Measurements from ENCODE around the gene CNTN4. TPM values are rescaled to one million over a fixed set of nuclear protein-coding genes. Genes with fewer than 3 reads are reported as not detected.

The CNTN4 gene
- total RNA-seq, 1 experiment from 2014 or later, result 1.6 TPM

DNA sequence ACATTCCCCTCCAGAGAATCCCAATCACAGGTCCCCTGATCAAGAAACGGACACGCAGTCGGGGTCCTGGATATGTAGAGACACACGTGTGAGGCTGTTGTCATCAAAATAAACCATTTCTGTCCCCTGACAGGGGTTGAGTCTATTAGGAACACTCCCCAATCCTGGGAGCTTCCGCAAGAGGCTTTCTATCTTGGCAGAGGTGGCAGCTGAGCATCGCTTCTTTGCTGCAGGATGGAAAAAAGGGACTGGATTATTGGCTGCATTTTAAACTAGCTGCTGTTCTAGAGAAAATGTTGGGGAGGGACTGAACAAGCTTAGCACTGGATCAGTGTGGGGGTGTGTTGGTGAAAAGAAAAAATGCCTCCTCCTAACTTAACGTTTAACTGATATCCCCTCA, 2.5 kb upstream of the CNTN4 start:
- no peak for DNase-seq
- H3K4me3 Mint-ChIP-seq, result peak overlapping the region in 1 of 2 experiments; percentile 57; a peak in 1 of 5 replicates

More for the DNA sequence above, 2.5 kb upstream of the CNTN4 start:
- Histone ChIP-seq H4K91ac (ENCODE audit: insufficient read length, low read depth, low read length) (no peak overlapping the region), H4K5ac (ENCODE audit: insufficient read length, low read depth, low read length) (no peak overlapping the region), H2BK5ac (ENCODE audit: insufficient read length, low read length) (no peak overlapping the region), H2BK12ac (ENCODE audit: insufficient read length, low read depth, low read length) (no peak overlapping the region), H3K79me2 (ENCODE audit: insufficient read depth, low read length) (no peaks in the 10 kb centered on the region), H3K56ac (ENCODE audit: insufficient read length, low read depth, low read length) (no peak overlapping the region), H4K8ac (replicated peaks; ENCODE audit: insufficient read length, low read depth, low read length) (no peak overlapping the region), H3K9me3 (ENCODE audit: control insufficient read depth, low read depth, low read length) (no peaks in the 10 kb centered on the region), H3K23ac (ENCODE audit: insufficient read length, low read depth, low read length) (no peak overlapping the region), H2AK5ac (ENCODE audit: insufficient read length, low read length) (no peak overlapping the region), H3K4ac (ENCODE audit: low read depth, low read length) (no peak overlapping the region), H3K9ac (ENCODE audit: extremely low read depth, insufficient read length, low read length) (no peak overlapping the region), H3K14ac (ENCODE audit: insufficient read depth, low read length) (no peak overlapping the region), H3K27me3 (ENCODE audit: insufficient read depth, low read length) (peaks cover 33% of the 10 kb centered on the region), H3K23me2 (ENCODE audit: insufficient read length, low read depth, low read length, poor library complexity, severe bottlenecking) (peaks cover 22% of the 10 kb centered on the region), H2BK120ac (ENCODE audit: low read depth, low read length, poor library complexity, severe bottlenecking) (no peak overlapping the region), H2BK20ac (ENCODE audit: low read depth, low read length, poor library complexity, severe bottlenecking) (no peak overlapping the region), H3K4me1 (ENCODE audit: insufficient read depth, low read length) (no peaks in the 10 kb centered on the region), H3T11ph (ENCODE audit: low read length) (no peak overlapping the region), H4K20me1 (ENCODE audit: control insufficient read depth, insufficient read depth, insufficient read length) (no peaks in the 10 kb centered on the region), H3K79me1 (ENCODE audit: insufficient read depth, low read depth, low read length, poor library complexity, severe bottlenecking) (no peaks in the 10 kb centered on the region), H3K4me2 (ENCODE audit: insufficient read depth, insufficient read length, low read length) (peak overlapping the region; percentile 17), H3K18ac (ENCODE audit: insufficient read length, low read depth, low read length) (no peak overlapping the region), H2BK15ac (ENCODE audit: low read depth, low read length) (no peak overlapping the region), H3K27ac (ENCODE audit: insufficient read length, low read depth, low read length) (no peak overlapping the region), H2AFZ (ENCODE audit: low read length) (no peak overlapping the region)
- Mint-ChIP-seq H3K27ac (no peak overlapping the region), H3K9me3 (peaks cover 9 to 12% of the 10 kb centered on the region in 2 experiments), H3K36me3 (ENCODE audit: insufficient read depth in 1 of 3, low read depth in 3 of 3) (peaks cover 3 to 8% (median 7%) of the 10 kb centered on the region in 3 experiments), H3K27me3 (ENCODE audit: low read depth) (peaks cover 66% of the 10 kb centered on the region), H3K4me1 (peaks cover 21 to 43% of the 10 kb centered on the region in 2 experiments)
- no CpG with 5 or more reads among the region's 7 CpGs for WGBS (ENCODE audit: extremely low coverage, insufficient read length, low lambda C conversion rate)
- TF ChIP-seq, protein P1, sequence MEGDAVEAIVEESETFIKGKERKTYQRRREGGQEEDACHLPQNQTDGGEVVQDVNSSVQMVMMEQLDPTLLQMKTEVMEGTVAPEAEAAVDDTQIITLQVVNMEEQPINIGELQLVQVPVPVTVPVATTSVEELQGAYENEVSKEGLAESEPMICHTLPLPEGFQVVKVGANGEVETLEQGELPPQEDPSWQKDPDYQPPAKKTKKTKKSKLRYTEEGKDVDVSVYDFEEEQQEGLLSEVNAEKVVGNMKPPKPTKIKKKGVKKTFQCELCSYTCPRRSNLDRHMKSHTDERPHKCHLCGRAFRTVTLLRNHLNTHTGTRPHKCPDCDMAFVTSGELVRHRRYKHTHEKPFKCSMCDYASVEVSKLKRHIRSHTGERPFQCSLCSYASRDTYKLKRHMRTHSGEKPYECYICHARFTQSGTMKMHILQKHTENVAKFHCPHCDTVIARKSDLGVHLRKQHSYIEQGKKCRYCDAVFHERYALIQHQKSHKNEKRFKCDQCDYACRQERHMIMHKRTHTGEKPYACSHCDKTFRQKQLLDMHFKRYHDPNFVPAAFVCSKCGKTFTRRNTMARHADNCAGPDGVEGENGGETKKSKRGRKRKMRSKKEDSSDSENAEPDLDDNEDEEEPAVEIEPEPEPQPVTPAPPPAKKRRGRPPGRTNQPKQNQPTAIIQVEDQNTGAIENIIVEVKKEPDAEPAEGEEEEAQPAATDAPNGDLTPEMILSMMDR (conservative IDR thresholded peaks at IDR 0.05), result no peak

Measured in H9 (cell line).